H1 (cell line): ENCODE results near the gene LDAH.

Experiments used
- CHD2 ChIP-seq: IDR thresholded peaks from 2 replicates; pipeline ENCODE4 v1.6.1; 2012; ENCODE audit warnings: low read length, improper control_type of control experiment
- EGR1 ChIP-seq: IDR thresholded peaks from 2 replicates; pipeline ENCODE4 v1.6.1; 2011; ENCODE audit warnings: low read depth, low read length, borderline replicate concordance
- PHF8 ChIP-seq: fragments of 200-600 bp; sonication (generic); conservative IDR thresholded peaks from 2 replicates; pipeline ENCODE4 v1.7.1; 2012; ENCODE audit warnings: low read depth, mild to moderate bottlenecking, inconsistent platforms, low read length, moderate library complexity
- POLR2A ChIP-seq, 2 experiments: IDR thresholded peaks; 1 replicate in 1 of 2; 2 replicates in 1 of 2; pipeline ENCODE4 v1.6.1; 2011; ENCODE audit warnings: low read depth in 2 of 2, low read length in 2 of 2, mild to moderate bottlenecking in 2 of 2; ENCODE audit errors: control extremely low read depth in 1 of 2
- POLR2AphosphoS5 ChIP-seq: IDR thresholded peaks from 2 replicates; pipeline ENCODE4 v1.6.1; 2011; ENCODE audit warnings: low read depth, low read length
- TBP ChIP-seq: IDR thresholded peaks from 2 replicates; pipeline ENCODE4 v1.6.1; 2011; ENCODE audit warnings: low read depth, low read length, improper control_type of control experiment
- TCF12 ChIP-seq: IDR thresholded peaks from 2 replicates; pipeline ENCODE4 v1.6.1; 2011; ENCODE audit warnings: low read depth, mild to moderate bottlenecking, low read length
- YY1 ChIP-seq: IDR thresholded peaks from 2 replicates; pipeline ENCODE4 v1.6.1; 2011; ENCODE audit warnings: low read depth, mild to moderate bottlenecking, low read length
- ZNF274 ChIP-seq: IDR thresholded peaks from 2 replicates; pipeline ENCODE4 v1.7.0; 2012; ENCODE audit warnings: low read length, borderline replicate concordance; ENCODE audit errors: extremely low read depth
- TF ChIP-seq, protein P1 (sequence below), 3 experiments: IDR thresholded peaks; 1 replicate in 2 of 3; 2 replicates in 1 of 3; pipeline versions ENCODE4 v1.5.1 to v1.6.1; 2011; ENCODE audit warnings: low read length in 3 of 3, mild to moderate bottlenecking in 3 of 3, inconsistent platforms in 2 of 3, low read depth in 1 of 3, moderate library complexity in 1 of 3; ENCODE audit not compliant: insufficient read depth in 1 of 3; ENCODE audit errors: control extremely low read depth in 1 of 3

DNA sequence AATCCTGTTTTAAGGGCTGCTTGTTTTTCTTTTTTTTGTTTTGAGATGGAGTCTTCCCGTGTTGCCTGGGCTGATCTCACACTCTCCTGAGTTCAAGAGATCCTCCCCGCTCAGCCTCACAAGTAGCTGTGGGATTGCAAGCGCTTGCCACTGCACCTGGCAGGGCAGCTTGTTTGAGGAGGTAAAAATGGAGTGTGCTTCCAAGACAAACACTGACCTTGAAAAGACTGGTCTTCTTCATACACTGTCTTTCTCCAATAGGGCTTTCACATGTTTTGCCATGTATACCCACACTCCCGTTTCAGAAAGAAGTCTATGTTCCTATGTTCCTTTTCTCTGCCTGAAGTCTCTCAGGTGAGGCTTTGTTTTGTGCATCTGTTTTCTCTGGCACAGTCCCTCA is 32.6 kb upstream of the LDAH start:
- TF ChIP-seq YY1 (no peak), PHF8 (no peak), TBP (no peak), POLR2A (IDR thresholded peaks at IDR 0.05; ENCODE audit: control extremely low read depth in 1 of 2, low read depth in 2 of 2, low read length in 2 of 2) (no peak), POLR2AphosphoS5 (no peak), CHD2 (no peak), TCF12 (no peak), ZNF274 (no peak), EGR1 (no peak)
- TF ChIP-seq, protein P1, sequence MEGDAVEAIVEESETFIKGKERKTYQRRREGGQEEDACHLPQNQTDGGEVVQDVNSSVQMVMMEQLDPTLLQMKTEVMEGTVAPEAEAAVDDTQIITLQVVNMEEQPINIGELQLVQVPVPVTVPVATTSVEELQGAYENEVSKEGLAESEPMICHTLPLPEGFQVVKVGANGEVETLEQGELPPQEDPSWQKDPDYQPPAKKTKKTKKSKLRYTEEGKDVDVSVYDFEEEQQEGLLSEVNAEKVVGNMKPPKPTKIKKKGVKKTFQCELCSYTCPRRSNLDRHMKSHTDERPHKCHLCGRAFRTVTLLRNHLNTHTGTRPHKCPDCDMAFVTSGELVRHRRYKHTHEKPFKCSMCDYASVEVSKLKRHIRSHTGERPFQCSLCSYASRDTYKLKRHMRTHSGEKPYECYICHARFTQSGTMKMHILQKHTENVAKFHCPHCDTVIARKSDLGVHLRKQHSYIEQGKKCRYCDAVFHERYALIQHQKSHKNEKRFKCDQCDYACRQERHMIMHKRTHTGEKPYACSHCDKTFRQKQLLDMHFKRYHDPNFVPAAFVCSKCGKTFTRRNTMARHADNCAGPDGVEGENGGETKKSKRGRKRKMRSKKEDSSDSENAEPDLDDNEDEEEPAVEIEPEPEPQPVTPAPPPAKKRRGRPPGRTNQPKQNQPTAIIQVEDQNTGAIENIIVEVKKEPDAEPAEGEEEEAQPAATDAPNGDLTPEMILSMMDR (IDR thresholded peaks at IDR 0.05; ENCODE audit: control extremely low read depth in 1 of 3, insufficient read depth in 1 of 3, low read depth in 1 of 3, low read length in 3 of 3), result no peak
